Mammary epithelial cell (primary cell): ENCODE results near the gene UBN2.

Experiments
- EZH2 ChIP-seq: IDR thresholded peaks from 2 replicates; pipeline ENCODE4 v1.6.1; 2012; ENCODE audit warnings: low read length, inconsistent platforms, borderline replicate concordance
- TF ChIP-seq, protein P1 (sequence below), 2 donors: IDR thresholded peaks in 1 of 2; conservative IDR thresholded peaks in 1 of 2; 2 replicates each; pipeline ENCODE4 v1.5.1; 2011 to 2012; ENCODE audit warnings: inconsistent platforms in 2 of 2, low read length in 2 of 2, mild to moderate bottlenecking in 2 of 2, control low read depth in 1 of 2, low read depth in 1 of 2; ENCODE audit not compliant: insufficient read depth in 1 of 2; ENCODE audit errors: extremely low read depth in 1 of 2

DNA sequence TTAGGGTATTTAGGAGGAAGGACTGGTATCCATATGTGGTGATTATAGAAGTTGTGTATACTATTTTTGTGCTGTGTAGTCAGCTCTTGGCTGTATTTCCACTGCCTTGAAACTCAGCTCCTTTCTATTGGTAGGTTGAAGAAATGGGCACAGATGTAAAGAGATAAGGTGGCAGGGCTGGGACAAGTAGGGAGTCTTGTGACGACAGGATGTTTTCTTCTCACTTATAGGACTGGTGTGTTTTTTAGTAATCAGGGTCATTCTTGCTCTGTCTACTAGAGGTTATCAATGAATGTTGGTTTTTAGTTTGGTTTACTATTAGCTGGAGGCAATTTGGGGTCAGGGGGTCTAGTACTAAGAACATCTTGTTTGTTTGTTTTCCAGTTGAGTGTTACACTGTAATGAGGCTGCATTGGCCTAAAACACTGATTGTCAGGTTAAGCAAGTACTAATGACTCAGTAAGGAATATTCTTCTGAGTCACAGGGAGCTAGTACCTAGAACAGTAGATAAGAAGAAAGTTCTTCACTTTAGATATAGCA lies 11.8 kb downstream of the UBN2 start:
- TF ChIP-seq, protein P1, sequence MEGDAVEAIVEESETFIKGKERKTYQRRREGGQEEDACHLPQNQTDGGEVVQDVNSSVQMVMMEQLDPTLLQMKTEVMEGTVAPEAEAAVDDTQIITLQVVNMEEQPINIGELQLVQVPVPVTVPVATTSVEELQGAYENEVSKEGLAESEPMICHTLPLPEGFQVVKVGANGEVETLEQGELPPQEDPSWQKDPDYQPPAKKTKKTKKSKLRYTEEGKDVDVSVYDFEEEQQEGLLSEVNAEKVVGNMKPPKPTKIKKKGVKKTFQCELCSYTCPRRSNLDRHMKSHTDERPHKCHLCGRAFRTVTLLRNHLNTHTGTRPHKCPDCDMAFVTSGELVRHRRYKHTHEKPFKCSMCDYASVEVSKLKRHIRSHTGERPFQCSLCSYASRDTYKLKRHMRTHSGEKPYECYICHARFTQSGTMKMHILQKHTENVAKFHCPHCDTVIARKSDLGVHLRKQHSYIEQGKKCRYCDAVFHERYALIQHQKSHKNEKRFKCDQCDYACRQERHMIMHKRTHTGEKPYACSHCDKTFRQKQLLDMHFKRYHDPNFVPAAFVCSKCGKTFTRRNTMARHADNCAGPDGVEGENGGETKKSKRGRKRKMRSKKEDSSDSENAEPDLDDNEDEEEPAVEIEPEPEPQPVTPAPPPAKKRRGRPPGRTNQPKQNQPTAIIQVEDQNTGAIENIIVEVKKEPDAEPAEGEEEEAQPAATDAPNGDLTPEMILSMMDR (conservative IDR thresholded peaks at IDR 0.05 in 1 of 2, IDR thresholded peaks at IDR 0.05 in 1 of 2; ENCODE audit: extremely low read depth in 1 of 2, insufficient read depth in 1 of 2, low read depth in 1 of 2, low read length in 2 of 2), result no peak
- no peak for TF ChIP-seq EZH2
